Measurements from ENCODE around the gene BUB3.

BUB3 gene

GRCh38 chr10:123205041-123205440, 50.8 kb downstream of the BUB3 start:
- no peak for DNase-seq

GRCh38 chr10:123212063-123212462, 57.9 kb downstream of the BUB3 start:
- DNase-seq = no peak

DNA sequence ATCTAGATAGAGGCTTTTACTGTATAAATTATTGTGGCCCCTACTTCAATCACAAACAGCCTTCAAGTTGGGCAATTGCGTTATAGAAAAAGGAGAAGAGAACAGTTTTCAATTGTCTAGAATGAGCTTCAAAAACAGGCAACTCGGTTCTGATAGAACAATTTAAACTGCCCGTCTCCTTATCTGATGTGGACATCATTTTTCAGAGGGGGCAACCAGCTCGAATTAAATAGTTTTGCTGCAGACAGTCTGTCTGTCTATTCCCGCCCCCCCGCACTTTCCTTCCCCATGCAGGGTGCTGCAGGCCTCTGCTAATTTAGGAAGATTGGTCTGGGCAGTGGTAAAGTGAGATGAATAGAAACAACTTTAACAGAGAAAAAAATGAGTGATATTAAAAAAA, 58.4 kb downstream of the BUB3 start:
- no peak for DNase-seq

DNA sequence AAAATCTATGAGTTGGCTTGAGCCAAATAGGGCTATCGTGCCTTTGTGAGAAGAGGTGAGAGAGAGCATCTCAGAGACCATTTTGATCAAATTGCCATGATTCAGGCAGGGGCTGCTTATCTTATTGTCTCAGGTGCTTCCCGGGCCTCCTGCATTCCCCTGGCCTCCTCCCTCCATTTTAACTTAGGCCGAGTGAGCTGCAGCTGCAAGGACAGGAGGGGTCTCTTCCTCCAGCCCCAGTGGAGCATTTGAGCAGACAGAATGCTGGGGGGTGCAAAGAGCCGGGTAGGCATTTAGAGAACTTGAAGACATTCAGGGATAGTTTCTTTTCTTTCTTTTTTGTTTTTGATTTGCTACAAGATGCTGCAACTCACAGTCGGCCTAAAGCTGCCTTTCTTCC, 59.0 kb downstream of the BUB3 start:
- no peak for DNase-seq
